Hematopoietic multipotent progenitor cell treated with erythropoietin and hydrocortisone succinate and interleukin-3 and kit ligand, for 4 days (in vitro differentiated cells): ENCODE data around the gene NELL2.
A peak's percentile ranks its signal among the peaks of the same experiment; 100 is the strongest.

Source experiments
- DNase-seq: peaks from one replicate; pipeline ENCODE4 v3.0.0-alpha.2; 2015

Gene NELL2

GRCh38 chr12:44525806-44526654 lies 350.1 kb downstream of the NELL2 start:
- DNase-seq, result no peak

DNA sequence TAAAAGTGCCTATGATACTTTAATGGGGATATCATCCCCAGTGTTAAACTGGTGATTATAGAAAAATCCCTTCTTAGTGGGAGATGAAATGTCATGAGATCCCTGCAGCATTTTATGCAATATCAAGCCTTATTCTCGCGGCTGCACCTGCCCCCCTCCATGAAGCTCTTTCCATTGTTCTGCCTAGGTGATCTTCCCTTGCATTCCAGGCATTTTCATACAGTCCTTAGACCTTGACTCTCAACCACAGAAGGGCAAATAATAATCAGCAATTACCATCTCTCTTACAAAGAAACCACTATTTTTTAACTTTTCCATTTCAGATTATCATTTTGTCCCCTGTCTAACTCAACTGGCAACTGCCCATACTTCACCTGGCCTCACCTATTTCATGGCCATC lies 352.3 kb downstream of the NELL2 start:
- no peak for DNase-seq

DNA sequence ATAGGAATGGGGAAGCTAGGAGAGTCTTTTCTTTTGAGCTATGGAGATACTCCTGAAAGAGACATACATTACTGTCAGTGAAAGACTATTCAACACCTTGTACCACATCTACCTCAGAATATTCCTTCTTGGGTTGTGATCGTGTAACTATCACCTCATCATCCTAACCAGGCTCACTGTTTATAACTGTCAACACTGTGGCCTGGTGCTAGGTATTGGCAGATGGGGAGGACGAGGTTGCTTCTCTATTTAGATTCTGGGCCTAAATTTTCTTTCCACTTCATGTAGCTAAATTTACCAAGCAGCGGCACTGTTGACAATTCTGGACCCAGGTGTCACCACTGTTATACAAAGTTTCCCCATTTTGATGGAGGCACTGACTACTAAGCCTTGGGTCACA lies 354.4 kb downstream of the NELL2 start:
- no peak for DNase-seq

DNA sequence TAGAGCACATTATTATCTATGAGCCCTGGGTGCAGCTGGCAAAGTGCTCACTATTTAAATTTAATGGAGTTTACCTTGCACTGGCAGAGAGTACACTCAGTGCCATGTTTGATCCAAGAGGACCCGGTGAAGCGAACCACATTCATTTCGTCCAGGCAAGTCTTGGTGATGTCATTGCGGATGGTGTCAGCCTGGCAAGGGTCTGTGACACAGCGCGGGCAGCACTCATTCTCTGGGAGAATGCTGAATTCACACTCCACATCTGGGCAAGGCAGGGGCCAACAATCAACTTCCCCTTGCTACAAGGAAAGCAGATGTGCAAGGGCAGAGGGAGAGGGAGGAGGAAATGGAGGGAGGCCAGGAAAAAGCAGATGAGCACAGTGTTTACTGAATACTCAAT lies 356.2 kb downstream of the NELL2 start:
- no peak for DNase-seq

GRCh38 chr12:44511289-44511688 lies 364.8 kb downstream of the NELL2 start:
- DNase-seq, result no peak

GRCh38 chr12:44510510-44510909 lies 365.6 kb downstream of the NELL2 start:
- DNase-seq, result peak; percentile 1

GRCh38 chr12:44510076-44510475 lies 366.0 kb downstream of the NELL2 start:
- no peak for DNase-seq

DNA sequence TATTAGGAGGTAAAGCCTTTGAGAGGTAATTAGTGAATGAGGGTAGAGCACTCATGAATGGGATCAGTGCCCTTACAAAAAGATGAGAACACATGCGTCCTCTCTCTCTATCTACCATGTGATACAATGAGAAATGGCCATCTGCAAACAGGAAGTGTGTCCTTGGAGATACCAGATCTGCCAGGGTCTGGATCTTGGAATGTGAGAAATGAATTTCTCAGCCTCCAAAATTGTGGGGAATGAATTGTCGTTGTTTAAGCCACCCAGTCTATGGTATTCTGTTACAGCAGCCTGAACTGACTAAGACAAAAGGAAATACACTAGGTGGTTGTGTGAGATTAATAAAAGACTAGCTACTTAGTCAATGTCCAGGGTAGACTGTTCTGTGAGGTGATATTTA lies 366.6 kb downstream of the NELL2 start:
- DNase-seq, result no peak

DNA sequence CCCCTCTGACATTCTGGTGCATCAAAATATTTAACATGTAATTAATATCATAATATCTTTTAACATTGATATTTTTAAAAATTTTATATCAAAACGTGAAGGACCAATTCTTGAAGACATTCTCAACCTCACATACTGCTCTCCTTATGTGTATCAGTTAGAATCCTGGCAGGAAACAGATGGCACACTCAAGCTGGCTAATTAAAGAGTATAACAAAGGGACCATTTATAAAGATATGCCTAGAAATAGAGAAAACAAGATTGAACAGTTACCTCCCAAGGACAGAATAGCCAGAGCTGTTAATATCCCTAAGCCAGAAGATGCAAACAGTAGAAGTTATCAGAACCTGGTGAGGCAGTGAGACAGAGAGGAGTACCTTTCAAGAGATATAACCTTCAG lies 368.7 kb downstream of the NELL2 start:
- DNase-seq, result no peak

DNA sequence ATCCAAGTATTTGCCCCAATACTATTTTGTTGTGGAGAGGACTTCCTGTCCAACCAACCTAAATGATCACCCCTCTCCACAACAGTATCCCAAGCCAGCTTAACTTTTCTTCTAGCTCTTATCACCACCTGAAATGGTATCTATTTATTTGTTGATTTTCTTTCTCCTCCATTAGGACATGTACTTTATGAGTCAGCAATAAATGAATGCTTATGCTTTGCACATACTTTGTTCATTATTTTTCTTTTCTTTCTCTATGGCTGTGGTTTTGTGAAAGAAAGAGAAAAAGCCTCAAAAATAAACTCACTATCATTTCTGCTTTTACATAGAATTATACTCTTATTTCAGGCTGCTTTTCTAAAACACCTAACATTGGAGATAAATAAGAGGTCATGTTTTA lies 371.3 kb downstream of the NELL2 start:
- no peak for DNase-seq

DNA sequence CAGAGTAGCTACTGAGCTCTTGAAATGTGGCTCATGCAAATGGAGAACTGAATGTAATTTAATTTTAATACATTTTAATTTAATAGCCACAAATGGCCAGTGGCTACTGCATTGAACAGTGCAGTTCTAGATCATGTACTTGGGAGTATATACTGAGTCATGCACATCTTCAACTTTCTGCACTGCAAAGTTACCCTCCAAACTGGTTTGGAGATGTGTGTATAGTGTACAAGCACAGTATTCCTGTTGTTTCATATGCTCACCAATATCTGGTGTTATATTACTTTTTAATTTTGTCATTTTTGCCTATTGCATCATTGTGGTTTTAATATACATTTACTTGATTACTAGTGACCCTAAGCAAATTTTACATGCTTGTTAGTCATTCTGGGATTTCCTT lies 372.8 kb downstream of the NELL2 start:
- DNase-seq, result no peak

- DNase-seq, result no peak
Observed at GRCh38 chr12:44502681-44503080, 373.4 kb downstream of the NELL2 start.

DNA sequence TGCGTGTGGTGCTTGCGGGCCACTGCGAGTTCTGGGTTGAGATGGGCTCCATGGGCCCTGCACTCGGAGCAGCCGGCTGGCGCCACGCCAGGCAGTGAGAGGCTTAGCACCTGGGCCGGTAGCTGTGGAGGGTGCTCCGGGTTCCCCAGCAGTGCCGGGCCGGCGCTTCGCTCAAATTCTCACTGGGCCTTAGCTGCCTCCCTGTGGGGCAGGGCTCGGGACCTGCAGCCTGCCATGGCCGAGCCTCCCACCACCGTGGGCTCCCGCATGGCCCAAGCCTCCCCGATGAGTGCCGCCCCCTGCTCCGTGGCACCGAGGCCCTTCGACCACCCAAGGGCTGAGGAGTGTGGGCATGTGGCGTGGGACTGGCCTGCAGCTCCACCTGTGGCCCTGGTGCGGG lies 375.7 kb downstream of the NELL2 start:
- no peak for DNase-seq

- no peak for DNase-seq
Observed at GRCh38 chr12:44497044-44497443, 379.1 kb downstream of the NELL2 start.

- DNase-seq, result no peak
Observed at GRCh38 chr12:44490181-44490580, 385.9 kb downstream of the NELL2 start.

DNA sequence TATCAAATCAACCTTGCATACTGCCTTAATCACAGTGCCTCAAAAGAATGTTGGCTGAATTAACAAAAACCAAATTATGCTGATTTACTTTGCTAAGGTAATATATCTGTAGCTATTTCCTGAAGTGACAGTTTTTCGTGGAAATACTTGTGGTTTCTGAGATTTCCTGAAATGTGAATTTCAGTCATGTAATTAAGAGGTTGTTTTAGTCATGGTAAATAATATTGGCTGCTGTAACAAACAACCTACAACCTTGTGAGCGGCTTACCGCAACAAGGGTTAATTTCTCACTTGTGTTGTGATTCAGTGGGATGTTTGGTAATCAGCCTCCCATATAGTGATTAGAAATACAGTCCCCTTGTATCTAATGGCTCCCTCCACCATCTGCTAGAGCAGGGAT lies 387.9 kb downstream of the NELL2 start:
- no peak for DNase-seq

DNA sequence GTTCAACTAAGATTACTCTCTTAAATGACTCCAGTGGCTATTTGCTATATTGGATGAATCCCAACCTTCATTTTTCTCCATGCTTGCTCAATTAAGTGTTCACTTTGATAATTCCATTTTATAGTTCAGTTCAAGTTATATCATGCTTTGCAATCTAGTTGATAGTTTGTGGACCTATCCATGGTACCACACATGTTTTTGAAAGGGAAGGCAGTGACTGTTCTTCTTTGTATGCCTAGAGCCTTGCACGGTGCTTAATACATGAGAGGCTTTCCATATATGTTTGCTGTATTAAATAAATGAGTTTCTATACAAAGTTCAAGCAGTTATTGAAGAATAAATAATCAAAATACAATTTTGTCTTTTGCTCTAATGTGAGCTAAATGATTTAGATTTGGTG lies 391.3 kb downstream of the NELL2 start:
- no peak for DNase-seq

DNA sequence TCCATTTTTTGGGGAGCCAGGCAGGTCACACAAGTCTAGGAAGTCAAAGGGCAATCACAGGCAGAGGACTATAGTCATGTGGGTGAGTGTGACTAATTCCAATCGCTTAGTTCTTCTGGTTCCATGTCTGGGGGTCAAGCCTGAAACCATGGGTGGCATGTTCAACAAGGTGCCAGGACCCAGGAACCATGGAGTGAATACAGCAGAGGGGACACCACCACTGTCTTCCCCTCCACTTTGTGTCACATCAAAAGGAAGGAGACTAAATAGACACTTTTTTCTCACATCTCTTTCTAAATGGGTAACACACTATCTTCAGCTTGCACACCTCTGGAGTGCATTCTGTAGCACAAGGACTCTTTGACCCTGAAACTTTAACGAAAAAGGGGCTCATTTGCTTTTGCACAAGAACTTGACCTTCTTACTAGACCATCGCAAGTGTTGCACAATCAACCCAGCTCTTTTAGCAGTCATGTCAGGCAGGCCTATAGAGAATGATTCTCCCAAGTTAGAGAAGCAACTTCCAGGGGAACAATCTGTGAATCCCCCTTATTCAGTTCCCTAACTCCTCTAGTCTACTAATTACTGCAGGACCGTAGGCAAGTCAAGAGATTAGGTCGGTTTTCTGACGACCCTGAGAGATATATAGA lies 398.7 kb downstream of the NELL2 start:
- no peak for DNase-seq

DNA sequence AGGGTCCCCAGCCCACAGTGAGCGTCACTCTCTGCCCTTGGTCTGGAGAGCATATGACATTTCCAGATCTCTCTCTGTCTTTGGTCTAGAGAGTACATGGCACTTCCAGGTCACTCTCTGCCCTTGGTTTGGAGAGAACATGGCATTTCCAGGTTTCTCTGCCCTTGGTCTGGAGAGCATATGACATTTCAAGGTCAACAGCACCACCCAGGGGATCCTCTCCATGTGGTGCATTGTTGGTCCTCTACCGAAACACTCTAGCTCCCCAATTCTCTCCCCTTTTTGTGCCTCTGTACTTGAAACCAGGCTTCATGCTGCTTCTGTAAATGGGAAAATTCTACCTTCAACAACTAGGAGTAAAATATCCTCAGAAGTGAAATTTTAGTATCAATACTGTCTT lies 399.4 kb downstream of the NELL2 start:
- peak; percentile 3 for DNase-seq

DNA sequence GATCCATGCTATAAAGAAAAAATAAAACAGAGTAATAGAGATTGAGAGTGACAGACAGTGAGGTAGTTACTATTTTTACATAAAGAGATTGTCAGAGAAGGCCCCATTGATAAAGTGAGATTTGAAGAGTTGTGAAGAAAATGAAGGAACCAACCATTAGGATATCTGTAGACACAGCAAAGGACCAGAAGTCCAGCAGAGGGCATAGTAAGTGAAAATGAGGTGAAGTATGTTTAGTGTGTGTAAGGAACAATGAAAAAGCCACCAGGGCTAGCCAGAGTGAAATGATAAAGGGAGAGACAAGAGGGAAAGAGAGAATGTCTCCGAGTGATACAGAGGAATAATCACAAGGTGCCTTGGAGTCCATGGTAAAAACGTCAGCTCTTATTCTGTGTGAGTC lies 411.0 kb downstream of the NELL2 start:
- peak; percentile 3 for DNase-seq

DNA sequence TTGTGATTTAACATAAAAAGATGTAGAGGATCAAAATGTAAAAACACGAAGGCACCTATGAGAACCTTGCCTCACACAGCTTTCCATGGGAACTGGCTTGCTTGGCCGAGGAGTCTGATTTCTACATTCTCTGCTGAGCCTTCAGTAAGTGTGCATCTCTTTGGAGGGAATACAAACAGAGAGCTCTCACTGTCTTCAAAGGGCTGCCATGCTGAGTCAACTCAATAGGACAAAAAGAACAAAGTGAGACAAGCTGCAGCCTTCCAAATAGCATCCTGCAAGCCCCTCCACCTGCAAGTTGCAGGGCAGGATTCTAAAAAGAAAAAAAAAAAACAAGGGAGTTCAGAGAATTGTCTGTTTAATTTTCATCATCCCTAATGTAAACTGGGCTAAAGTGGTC lies 411.9 kb downstream of the NELL2 start:
- no peak for DNase-seq

GRCh38 chr12:44462729-44463128 lies 413.4 kb downstream of the NELL2 start:
- no peak for DNase-seq

GRCh38 chr12:44460261-44460660 lies 415.9 kb downstream of the NELL2 start:
- no peak for DNase-seq

DNA sequence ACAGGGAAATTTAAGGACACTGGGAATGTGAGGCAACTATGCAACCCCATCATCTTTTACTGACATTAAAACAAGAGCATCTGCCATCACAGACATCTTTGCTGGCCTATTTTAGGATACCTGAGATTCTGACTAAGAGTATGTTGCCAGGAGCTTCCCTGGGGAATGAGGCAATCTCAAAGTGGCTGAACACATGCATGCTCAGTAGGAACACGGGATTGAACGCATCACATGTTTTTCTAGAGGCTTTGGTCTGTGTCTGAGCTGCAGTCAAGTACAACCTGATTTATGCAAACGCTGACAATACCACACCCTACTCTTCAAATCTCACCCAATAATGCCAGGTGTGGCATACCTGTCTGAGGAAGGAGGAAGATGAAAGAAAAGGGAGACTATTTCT lies 416.5 kb downstream of the NELL2 start:
- DNase-seq, result no peak
